Cardiac fibroblast (primary cell): ENCODE results near the gene HELZ.
"Not testable (repeated sequence)": the region's sequence is repeated elsewhere in the genome, so short reads cannot be mapped to it uniquely, and the experiment has no call there.

Experiments used
- DNase-seq, 2 donors: peaks; one replicate each; pipeline versions ENCODE4 v3.0.0 to v3.0.0-alpha.2; 2010; ENCODE audit warnings: low read depth in 2 of 2
- H3K4me3 ChIP-seq, 2 donors: replicated peaks in 1 of 2; 1 replicate in 1 of 2; 2 replicates in 1 of 2; pipeline ENCODE4 v1.5.1; 2011; ENCODE audit warnings: low read depth in 2 of 2, low read length in 2 of 2, mild to moderate bottlenecking in 2 of 2, moderate library complexity in 1 of 2
- TF ChIP-seq, protein P1 (sequence below): IDR thresholded peaks from one replicate; pipeline ENCODE4 v1.5.1; 2011; ENCODE audit warnings: low read depth, mild to moderate bottlenecking, low read length, inconsistent platforms

HELZ gene

DNA sequence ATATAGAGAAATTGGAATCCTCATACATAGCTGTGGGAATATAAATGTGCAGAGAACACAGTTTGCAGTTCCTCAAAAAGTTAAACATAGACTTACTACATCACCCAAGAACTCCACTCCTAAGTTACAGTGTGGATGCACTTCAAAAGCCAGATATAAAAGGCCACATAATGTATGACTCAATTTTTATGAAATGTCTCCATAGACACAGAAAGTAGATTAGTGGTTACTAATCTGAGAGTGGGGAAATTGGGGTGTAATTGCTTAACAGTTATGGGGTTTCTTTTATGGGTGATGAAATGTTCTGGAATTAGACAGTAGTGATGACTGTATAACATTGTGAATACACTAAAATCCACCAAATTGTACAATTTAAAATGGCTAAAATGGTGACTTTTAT is 139.8 kb downstream of the HELZ start:
- TF ChIP-seq, protein P1, sequence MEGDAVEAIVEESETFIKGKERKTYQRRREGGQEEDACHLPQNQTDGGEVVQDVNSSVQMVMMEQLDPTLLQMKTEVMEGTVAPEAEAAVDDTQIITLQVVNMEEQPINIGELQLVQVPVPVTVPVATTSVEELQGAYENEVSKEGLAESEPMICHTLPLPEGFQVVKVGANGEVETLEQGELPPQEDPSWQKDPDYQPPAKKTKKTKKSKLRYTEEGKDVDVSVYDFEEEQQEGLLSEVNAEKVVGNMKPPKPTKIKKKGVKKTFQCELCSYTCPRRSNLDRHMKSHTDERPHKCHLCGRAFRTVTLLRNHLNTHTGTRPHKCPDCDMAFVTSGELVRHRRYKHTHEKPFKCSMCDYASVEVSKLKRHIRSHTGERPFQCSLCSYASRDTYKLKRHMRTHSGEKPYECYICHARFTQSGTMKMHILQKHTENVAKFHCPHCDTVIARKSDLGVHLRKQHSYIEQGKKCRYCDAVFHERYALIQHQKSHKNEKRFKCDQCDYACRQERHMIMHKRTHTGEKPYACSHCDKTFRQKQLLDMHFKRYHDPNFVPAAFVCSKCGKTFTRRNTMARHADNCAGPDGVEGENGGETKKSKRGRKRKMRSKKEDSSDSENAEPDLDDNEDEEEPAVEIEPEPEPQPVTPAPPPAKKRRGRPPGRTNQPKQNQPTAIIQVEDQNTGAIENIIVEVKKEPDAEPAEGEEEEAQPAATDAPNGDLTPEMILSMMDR = no peak
- peak; percentile 64 to 86 for DNase-seq
- H3K4me3 ChIP-seq = no peak overlapping the region

DNA sequence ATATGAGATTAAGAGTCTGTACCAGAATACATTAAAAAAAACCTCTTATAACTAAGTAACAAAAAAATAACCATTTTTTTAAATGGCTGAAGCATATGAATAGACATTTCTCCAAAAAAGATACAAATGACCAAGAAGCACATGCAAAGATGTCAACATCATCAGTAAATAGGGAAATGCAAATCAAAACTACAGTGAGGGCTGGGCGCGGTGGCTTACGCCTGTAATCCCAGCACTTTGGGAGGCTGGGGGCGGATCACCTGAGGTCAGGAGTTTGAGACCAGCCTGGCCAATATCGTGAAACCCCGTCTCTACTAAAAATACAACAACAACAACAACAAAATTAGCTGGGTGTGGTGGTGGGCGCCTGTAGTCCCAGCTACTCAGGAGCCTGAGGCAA is 140.4 kb downstream of the HELZ start:
- not testable (repeated sequence) for H3K4me3 ChIP-seq, DNase-seq

- TF ChIP-seq, protein P1 = no peak
- H3K4me3 ChIP-seq = no peak overlapping the region
- DNase-seq = no peak
These were observed 147.0 kb downstream of the HELZ start for GRCh38 chr17:67098006-67098405.

- no peak overlapping the region for H3K4me3 ChIP-seq
- TF ChIP-seq, protein P1 = no peak
- no peak for DNase-seq
These were observed 148.4 kb downstream of the HELZ start for GRCh38 chr17:67096609-67097008.

GRCh38 chr17:67095803-67096202 is 149.2 kb downstream of the HELZ start:
- TF ChIP-seq, protein P1 = no peak
- DNase-seq = peak; percentile 31 to 83
- no peak overlapping the region for H3K4me3 ChIP-seq

GRCh38 chr17:67095291-67095690 is 149.7 kb downstream of the HELZ start:
- peak; percentile 90 to 92 for DNase-seq

GRCh38 chr17:67093348-67093747 is 151.6 kb downstream of the HELZ start:
- no peak overlapping the region for H3K4me3 ChIP-seq
- TF ChIP-seq, protein P1 = no peak
- DNase-seq = peak; percentile 32 to 33

More at GRCh38 chr17:67095291-67095690, 149.7 kb downstream of the HELZ start:
- H3K4me3 ChIP-seq = not testable (repeated sequence)

DNA sequence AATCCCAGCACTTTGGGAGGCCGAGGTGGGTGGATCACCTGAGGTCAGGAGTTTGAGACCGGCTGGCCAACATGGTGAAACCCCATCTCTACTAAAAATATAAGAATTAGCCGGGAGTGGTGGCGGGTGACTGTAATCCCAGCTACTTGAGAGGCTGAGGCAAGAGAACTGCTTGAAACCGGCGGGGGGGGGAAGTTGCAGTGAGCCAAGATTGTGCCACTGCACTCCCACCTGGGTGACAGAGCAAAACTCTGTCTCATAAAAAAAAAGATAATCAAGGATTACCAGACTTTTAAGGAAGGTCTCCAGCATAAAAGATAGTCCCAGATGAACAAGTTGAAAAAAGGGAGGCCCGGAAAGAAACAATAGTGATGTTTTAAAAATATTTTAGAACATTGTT is 152.3 kb downstream of the HELZ start:
- not testable (repeated sequence) for DNase-seq, H3K4me3 ChIP-seq

GRCh38 chr17:67092291-67092690 is 152.7 kb downstream of the HELZ start:
- TF ChIP-seq, protein P1 = no peak

More at GRCh38 chr17:67092291-67092690, 152.7 kb downstream of the HELZ start:
- no peak for DNase-seq
- no peak overlapping the region for H3K4me3 ChIP-seq
